Measurements from ENCODE around the gene KCNJ11.

Gene KCNJ11

GRCh38 chr11:17410606-17411379 is 22.3 kb upstream of the KCNJ11 start:
- no peak for DNase-seq (ENCODE audit: low read depth, low spot score)
- no peak overlapping the region for H3K4me3 ChIP-seq (ENCODE audit: low read length)

GRCh38 chr11:17408641-17409040 is 20.2 kb upstream of the KCNJ11 start:
- H3K4me3 ChIP-seq (ENCODE audit: low read length) = no peak overlapping the region
- no peak for DNase-seq (ENCODE audit: low read depth, low spot score)

GRCh38 chr11:17408026-17408425 is 19.6 kb upstream of the KCNJ11 start:
- H3K4me3 ChIP-seq (ENCODE audit: low read length) = no peak overlapping the region
- DNase-seq (ENCODE audit: low read depth, low spot score) = no peak

GRCh38 chr11:17407575-17407974 is 19.1 kb upstream of the KCNJ11 start:
- H3K4me3 ChIP-seq (ENCODE audit: low read length) = no peak overlapping the region
- no peak for DNase-seq (ENCODE audit: low read depth, low spot score)

GRCh38 chr11:17406818-17407149 is 18.3 kb upstream of the KCNJ11 start:
- no peak overlapping the region for H3K4me3 ChIP-seq (ENCODE audit: low read length)
- DNase-seq (ENCODE audit: low read depth, low spot score) = no peak

- H3K4me3 ChIP-seq (ENCODE audit: low read length) = no peak overlapping the region
Observed at GRCh38 chr11:17406082-17406817, 17.8 kb upstream of the KCNJ11 start.

GRCh38 chr11:17405232-17406005 is 17.0 kb upstream of the KCNJ11 start:
- H3K4me3 ChIP-seq (ENCODE audit: low read length) = no peak overlapping the region
- DNase-seq (ENCODE audit: low read depth, low spot score) = no peak

More at GRCh38 chr11:17406082-17406817, 17.8 kb upstream of the KCNJ11 start:
- no peak for DNase-seq (ENCODE audit: low read depth, low spot score)

GRCh38 chr11:17403980-17404759 is 15.7 kb upstream of the KCNJ11 start:
- no peak for DNase-seq (ENCODE audit: low read depth, low spot score)
- H3K4me3 ChIP-seq (ENCODE audit: low read length) = no peak overlapping the region

GRCh38 chr11:17402486-17402885 is 14.0 kb upstream of the KCNJ11 start:
- H3K4me3 ChIP-seq (ENCODE audit: low read length) = no peak overlapping the region
- DNase-seq (ENCODE audit: low read depth, low spot score) = no peak

- no peak for DNase-seq (ENCODE audit: low read depth, low spot score)
- H3K4me3 ChIP-seq (ENCODE audit: low read length) = no peak overlapping the region
Observed at GRCh38 chr11:17401841-17402240, 13.4 kb upstream of the KCNJ11 start.

GRCh38 chr11:17401316-17401715 is 12.9 kb upstream of the KCNJ11 start:
- no peak overlapping the region for H3K4me3 ChIP-seq (ENCODE audit: low read length)
- no peak for DNase-seq (ENCODE audit: low read depth, low spot score)

- no peak for DNase-seq (ENCODE audit: low read depth, low spot score)
- no peak overlapping the region for H3K4me3 ChIP-seq (ENCODE audit: low read length)
Observed at GRCh38 chr11:17400048-17400775, 11.8 kb upstream of the KCNJ11 start.

GRCh38 chr11:17399236-17399635 is 10.8 kb upstream of the KCNJ11 start:
- no peak for DNase-seq (ENCODE audit: low read depth, low spot score)
- no peak overlapping the region for H3K4me3 ChIP-seq (ENCODE audit: low read length)

- DNase-seq (ENCODE audit: low read depth, low spot score) = no peak
- H3K4me3 ChIP-seq (ENCODE audit: low read length) = no peak overlapping the region
Observed at GRCh38 chr11:17397311-17398002, 9.0 kb upstream of the KCNJ11 start.

- DNase-seq (ENCODE audit: low read depth, low spot score) = no peak
- H3K4me3 ChIP-seq (ENCODE audit: low read length) = no peak overlapping the region
Observed at GRCh38 chr11:17396598-17397310, 8.3 kb upstream of the KCNJ11 start.

- no peak overlapping the region for H3K4me3 ChIP-seq (ENCODE audit: low read length)
- DNase-seq (ENCODE audit: low read depth, low spot score) = no peak
Observed at GRCh38 chr11:17395978-17396377, 7.5 kb upstream of the KCNJ11 start.

- DNase-seq (ENCODE audit: low read depth, low spot score) = no peak
- H3K4me3 ChIP-seq (ENCODE audit: low read length) = no peak overlapping the region
Observed at GRCh38 chr11:17395554-17395961, 7.1 kb upstream of the KCNJ11 start.
